ENCODE results near the gene C18orf54. TPM values are rescaled to one million over a fixed set of nuclear protein-coding genes. Genes with fewer than 3 reads are reported as not detected.

The C18orf54 gene
- total and polyA plus RNA-seq, 2 donors (not counting 3 experiments of a cell fraction or from before 2014, with no cell fraction given), result 4.2 to 21.4 TPM

- Histone ChIP-seq H3K9ac (replicated peaks; ENCODE audit: extremely low read depth, insufficient read depth, low read length) (peak overlapping the region; percentile 78), H4K20me1 (replicated peaks; ENCODE audit: control insufficient read depth, extremely low read depth, insufficient read depth, low read length) (no peaks in the 10 kb centered on the region), H3K4me3 (replicated peaks in 1 of 3; ENCODE audit: insufficient read depth in 1 of 3, low read depth in 1 of 3, low read length in 3 of 3) (peak overlapping the region; percentile 64 to 98 (median 79)), H2AFZ (ENCODE audit: low read depth, low read length) (peak overlapping the region; percentile 98), H3K9me3 (replicated peaks; ENCODE audit: control insufficient read depth, insufficient read depth, low read length) (no peaks in the 10 kb centered on the region), H3K9me1 (replicated peaks; ENCODE audit: control insufficient read depth, extremely low read depth, insufficient read depth, low read length) (no peaks in the 10 kb centered on the region), H3K4me2 (ENCODE audit: insufficient read depth, low read length) (peak overlapping the region; percentile 99), H3K27me3 (ENCODE audit: control insufficient read depth in 2 of 2, insufficient read depth in 2 of 2, low read length in 2 of 2) (no peaks in the 10 kb centered on the region), H3K36me3 (ENCODE audit: control insufficient read depth in 2 of 2, extremely low read depth in 1 of 2, insufficient read depth in 2 of 2, low read length in 2 of 2) (peaks cover 0 to 5% of the 10 kb centered on the region in 2 experiments), H3K79me2 (ENCODE audit: control insufficient read depth, insufficient read depth, low read length) (peaks cover 19% of the 10 kb centered on the region), H3K4me1 (ENCODE audit: control insufficient read depth, extremely low read depth, insufficient read depth, low read length) (peaks cover 11% of the 10 kb centered on the region), H3K27ac (ENCODE audit: insufficient read depth, low read depth, low read length) (peak overlapping the region; percentile 51)
- TF ChIP-seq GATA2 (IDR thresholded peaks at IDR 0.05; ENCODE audit: insufficient read depth, insufficient read length, low read depth, low read length) (no peak), EZH2 (IDR thresholded peaks at IDR 0.05; ENCODE audit: borderline replicate concordance, low read depth, low read length, severe bottlenecking) (no peak), MAX (IDR thresholded peaks at IDR 0.05; ENCODE audit: insufficient read depth, insufficient read length) (no peak), POLR2A (IDR thresholded peaks at IDR 0.05; ENCODE audit: low read depth, low read length) (peak; percentile 4)
- TSS peak; percentile 37 for BruUV-seq (replicated peaks)
- ChIA-PET POLR2A (no interaction called here), CTCF (interaction anchor here (1.1 to 3.3 kb wide), 4 partner anchors 9 to 134 kb away, joined by 3 to 32 read pairs (median 4); partner anchors contain the start of gene MBD2)
- DNase-seq (ENCODE audit: low read depth, low spot score), result peak; percentile 59
- intact Hi-C loops (cut with micrococcal nuclease) (loop anchor here (1.0 to 5.0 kb wide), 2 partner anchors 30 to 86 kb away; no protein-coding TSS in a partner anchor), dilution Hi-C loops (cut with MboI; ENCODE audit: extremely low pct_ligation_motif_present, low sequenced_read_pairs) (no loop called here)
- peak; percentile 53 for FAIRE-seq
Measured at GRCh38 chr18:54358495-54359040, 862 bp downstream of the C18orf54 start.

GRCh38 chr18:54359233-54359632 lies 1.5 kb downstream of the C18orf54 start:
- FAIRE-seq, result no peak
- no peaks in the 10 kb centered on the region for H4K20me1 ChIP-seq (replicated peaks; ENCODE audit: control insufficient read depth, extremely low read depth, insufficient read depth, low read length)
- peak; percentile 46 for DNase-seq (ENCODE audit: low read depth, low spot score)
- intact Hi-C loops (cut with micrococcal nuclease) (loop anchor here (5.0 kb wide), 1 partner anchor 87 kb away; no protein-coding TSS in a partner anchor), dilution Hi-C loops (cut with MboI; ENCODE audit: extremely low pct_ligation_motif_present, low sequenced_read_pairs) (no loop called here)
- H3K27me3 ChIP-seq (ENCODE audit: control insufficient read depth in 2 of 2, insufficient read depth in 2 of 2, low read length in 2 of 2), result no peaks in the 10 kb centered on the region
- peak overlapping the region; percentile 98 for H2AFZ ChIP-seq (ENCODE audit: low read depth, low read length)
- peak overlapping the region; percentile 78 for H3K9ac ChIP-seq (replicated peaks; ENCODE audit: extremely low read depth, insufficient read depth, low read length)
- no peaks in the 10 kb centered on the region for H3K9me1 ChIP-seq (replicated peaks; ENCODE audit: control insufficient read depth, extremely low read depth, insufficient read depth, low read length)
- no TSS peak for BruUV-seq (replicated peaks)
- H3K27ac ChIP-seq (ENCODE audit: insufficient read depth, low read depth, low read length), result peak overlapping the region; percentile 51
- H3K4me2 ChIP-seq (ENCODE audit: insufficient read depth, low read length), result peak overlapping the region; percentile 99
- ChIA-PET POLR2A (no interaction called here), CTCF (interaction anchor here (0.6 to 3.3 kb wide), 5 partner anchors 8 to 267 kb away, joined by 3 to 32 read pairs (median 4); no protein-coding TSS in a partner anchor)
- TF ChIP-seq JUN (IDR thresholded peaks at IDR 0.05; ENCODE audit: borderline replicate concordance, insufficient read depth, insufficient read length, low read depth) (no peak), EZH2 (IDR thresholded peaks at IDR 0.05; ENCODE audit: borderline replicate concordance, low read depth, low read length, severe bottlenecking) (no peak), FOS (IDR thresholded peaks at IDR 0.05; ENCODE audit: borderline replicate concordance, insufficient read depth, low read length) (no peak), MYC (IDR thresholded peaks at IDR 0.05; ENCODE audit: low read depth, low read length) (no peak), MAX (IDR thresholded peaks at IDR 0.05; ENCODE audit: insufficient read depth, insufficient read length) (no peak), GATA2 (IDR thresholded peaks at IDR 0.05; ENCODE audit: insufficient read depth, insufficient read length, low read depth, low read length) (no peak), POLR2A (IDR thresholded peaks at IDR 0.05; ENCODE audit: low read depth, low read length) (no peak), POLR2AphosphoS5 (IDR thresholded peaks at IDR 0.05; ENCODE audit: insufficient read depth, low read depth, low read length) (no peak)
- TF ChIP-seq, protein P1, sequence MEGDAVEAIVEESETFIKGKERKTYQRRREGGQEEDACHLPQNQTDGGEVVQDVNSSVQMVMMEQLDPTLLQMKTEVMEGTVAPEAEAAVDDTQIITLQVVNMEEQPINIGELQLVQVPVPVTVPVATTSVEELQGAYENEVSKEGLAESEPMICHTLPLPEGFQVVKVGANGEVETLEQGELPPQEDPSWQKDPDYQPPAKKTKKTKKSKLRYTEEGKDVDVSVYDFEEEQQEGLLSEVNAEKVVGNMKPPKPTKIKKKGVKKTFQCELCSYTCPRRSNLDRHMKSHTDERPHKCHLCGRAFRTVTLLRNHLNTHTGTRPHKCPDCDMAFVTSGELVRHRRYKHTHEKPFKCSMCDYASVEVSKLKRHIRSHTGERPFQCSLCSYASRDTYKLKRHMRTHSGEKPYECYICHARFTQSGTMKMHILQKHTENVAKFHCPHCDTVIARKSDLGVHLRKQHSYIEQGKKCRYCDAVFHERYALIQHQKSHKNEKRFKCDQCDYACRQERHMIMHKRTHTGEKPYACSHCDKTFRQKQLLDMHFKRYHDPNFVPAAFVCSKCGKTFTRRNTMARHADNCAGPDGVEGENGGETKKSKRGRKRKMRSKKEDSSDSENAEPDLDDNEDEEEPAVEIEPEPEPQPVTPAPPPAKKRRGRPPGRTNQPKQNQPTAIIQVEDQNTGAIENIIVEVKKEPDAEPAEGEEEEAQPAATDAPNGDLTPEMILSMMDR (IDR thresholded peaks at IDR 0.05; ENCODE audit: extremely low read depth in 1 of 2, insufficient read depth in 1 of 2, low read depth in 1 of 2, low read length in 2 of 2), result no peak
- no peaks in the 10 kb centered on the region for H3K9me3 ChIP-seq (replicated peaks; ENCODE audit: control insufficient read depth, insufficient read depth, low read length)
- H3K4me3 ChIP-seq (replicated peaks in 1 of 3; ENCODE audit: insufficient read depth in 1 of 3, low read depth in 1 of 3, low read length in 3 of 3), result peak overlapping the region; percentile 64 to 98 (median 79)
- H3K79me2 ChIP-seq (ENCODE audit: control insufficient read depth, insufficient read depth, low read length), result peaks cover 19% of the 10 kb centered on the region
- peaks cover 0 to 5% of the 10 kb centered on the region in 2 experiments for H3K36me3 ChIP-seq (ENCODE audit: control insufficient read depth in 2 of 2, extremely low read depth in 1 of 2, insufficient read depth in 2 of 2, low read length in 2 of 2)
- peaks cover 11% of the 10 kb centered on the region for H3K4me1 ChIP-seq (ENCODE audit: control insufficient read depth, extremely low read depth, insufficient read depth, low read length)

All from endothelial cell of umbilical vein (primary cell).